ENCODE measurements around the gene TIPIN.

DNA sequence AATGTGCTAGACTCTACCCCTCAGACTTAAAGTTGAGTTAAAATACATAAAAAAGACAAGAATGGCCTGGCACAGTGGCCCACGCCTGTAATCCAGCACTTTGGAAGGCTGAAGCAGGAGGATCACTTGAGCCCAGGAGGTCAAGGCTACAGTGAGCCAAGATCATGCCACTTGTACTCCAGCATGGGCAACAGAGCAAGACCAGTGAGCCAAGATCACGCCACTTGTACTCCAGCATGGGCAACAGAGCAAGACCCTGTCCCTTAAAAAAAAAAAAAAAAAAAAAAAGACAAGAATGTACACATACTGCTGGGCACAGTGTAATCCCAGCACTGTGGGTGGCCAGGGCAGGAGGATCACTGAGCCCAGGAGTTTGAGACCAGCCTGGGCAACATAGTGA lies 45.7 kb downstream of the TIPIN start:
- TF ChIP-seq, protein P1, sequence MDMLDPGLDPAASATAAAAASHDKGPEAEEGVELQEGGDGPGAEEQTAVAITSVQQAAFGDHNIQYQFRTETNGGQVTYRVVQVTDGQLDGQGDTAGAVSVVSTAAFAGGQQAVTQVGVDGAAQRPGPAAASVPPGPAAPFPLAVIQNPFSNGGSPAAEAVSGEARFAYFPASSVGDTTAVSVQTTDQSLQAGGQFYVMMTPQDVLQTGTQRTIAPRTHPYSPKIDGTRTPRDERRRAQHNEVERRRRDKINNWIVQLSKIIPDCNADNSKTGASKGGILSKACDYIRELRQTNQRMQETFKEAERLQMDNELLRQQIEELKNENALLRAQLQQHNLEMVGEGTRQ (IDR thresholded peaks at IDR 0.05; ENCODE audit: low read length) = no peak
- TF ChIP-seq RBBP5 (IDR thresholded peaks at IDR 0.05; ENCODE audit: borderline replicate concordance, low read depth, low read length) (no peak), EZH2 (IDR thresholded peaks at IDR 0.05; ENCODE audit: low read depth, low read length, severe bottlenecking) (no peak), RAD21 (IDR thresholded peaks at IDR 0.05 in 1 of 2, conservative IDR thresholded peaks at IDR 0.05 in 1 of 2; ENCODE audit: low read depth in 2 of 2, low read length in 2 of 2) (no peak), GABPA (IDR thresholded peaks at IDR 0.05; ENCODE audit: borderline replicate concordance, insufficient read depth, low read length) (no peak), POLR2A (IDR thresholded peaks at IDR 0.05; ENCODE audit: control extremely low read depth in 1 of 2, low read depth in 2 of 2, low read length in 2 of 2) (no peak), MAFK (IDR thresholded peaks at IDR 0.05; ENCODE audit: low read depth, low read length) (no peak), CBX5 (IDR thresholded peaks at IDR 0.05; ENCODE audit: low read depth, low read length) (no peak), HDAC6 (IDR thresholded peaks at IDR 0.05; ENCODE audit: low read depth, low read length) (no peak), BRCA1 (IDR thresholded peaks at IDR 0.05; ENCODE audit: low read depth, low read length) (no peak), TAF1 (IDR thresholded peaks at IDR 0.05; ENCODE audit: low read depth, low read length) (no peak), KDM1A (IDR thresholded peaks at IDR 0.05; ENCODE audit: borderline replicate concordance, low read length) (no peak)
- TF ChIP-seq, protein P2, sequence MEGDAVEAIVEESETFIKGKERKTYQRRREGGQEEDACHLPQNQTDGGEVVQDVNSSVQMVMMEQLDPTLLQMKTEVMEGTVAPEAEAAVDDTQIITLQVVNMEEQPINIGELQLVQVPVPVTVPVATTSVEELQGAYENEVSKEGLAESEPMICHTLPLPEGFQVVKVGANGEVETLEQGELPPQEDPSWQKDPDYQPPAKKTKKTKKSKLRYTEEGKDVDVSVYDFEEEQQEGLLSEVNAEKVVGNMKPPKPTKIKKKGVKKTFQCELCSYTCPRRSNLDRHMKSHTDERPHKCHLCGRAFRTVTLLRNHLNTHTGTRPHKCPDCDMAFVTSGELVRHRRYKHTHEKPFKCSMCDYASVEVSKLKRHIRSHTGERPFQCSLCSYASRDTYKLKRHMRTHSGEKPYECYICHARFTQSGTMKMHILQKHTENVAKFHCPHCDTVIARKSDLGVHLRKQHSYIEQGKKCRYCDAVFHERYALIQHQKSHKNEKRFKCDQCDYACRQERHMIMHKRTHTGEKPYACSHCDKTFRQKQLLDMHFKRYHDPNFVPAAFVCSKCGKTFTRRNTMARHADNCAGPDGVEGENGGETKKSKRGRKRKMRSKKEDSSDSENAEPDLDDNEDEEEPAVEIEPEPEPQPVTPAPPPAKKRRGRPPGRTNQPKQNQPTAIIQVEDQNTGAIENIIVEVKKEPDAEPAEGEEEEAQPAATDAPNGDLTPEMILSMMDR (IDR thresholded peaks at IDR 0.05; ENCODE audit: control extremely low read depth in 1 of 3, insufficient read depth in 1 of 3, low read depth in 1 of 3, low read length in 3 of 3) = no peak
